Body of pancreas (tissue), 4 donors: ENCODE data around the gene ALPL. TPM values are rescaled to one million over a fixed set of nuclear protein-coding genes. Genes with fewer than 3 reads are reported as not detected.

Experiments used
- ATAC-seq: fragments of 150-250 bp; one replicate; pipeline ENCODE4 v1.9.1; 2016
- DNase-seq, 4 donors: peaks; one replicate each; pipeline ENCODE4 v3.0.0-alpha.2; 2019
- H3K27ac ChIP-seq, 4 donors: fragments of 200-600 bp; sonication (generic); 1 replicate in 3 of 4; 2 replicates in 1 of 4; pipeline versions ENCODE4 v1.5.1 to v1.6.1; 2016 to 2019; ENCODE audit warnings: mild to moderate bottlenecking in 1 of 4, mixed read lengths in 1 of 4, moderate library complexity in 1 of 4
- H3K27me3 ChIP-seq, 2 donors: fragments of 200-600 bp; sonication (generic); one replicate each; pipeline ENCODE4 v1.6.0; 2016; ENCODE audit warnings: mild to moderate bottlenecking in 1 of 2
- H3K36me3 ChIP-seq, 2 donors: fragments of 200-600 bp; sonication (generic); replicated peaks in 1 of 2; 2 replicates each; pipeline ENCODE4 v1.5.1; 2016; ENCODE audit warnings: low read depth in 2 of 2; ENCODE audit not compliant: insufficient read depth in 1 of 2
- H3K4me1 ChIP-seq: fragments of 200-600 bp; sonication (generic); one replicate; pipeline ENCODE4 v1.6.0; 2016
- H3K4me3 ChIP-seq, 2 donors: fragments of 200-600 bp; sonication (generic); 1 replicate in 1 of 2; 2 replicates in 1 of 2; pipeline ENCODE4 v1.5.1; 2016 to 2019
- H3K9me3 ChIP-seq, 3 donors: fragments of 200-600 bp; sonication (generic); 1 replicate in 2 of 3; 2 replicates in 1 of 3; pipeline ENCODE4 v1.5.1; 2016
- POLR2A ChIP-seq, 3 donors: fragments of 450-650 bp; IDR thresholded peaks; one replicate each; pipeline ENCODE4 v1.6.1; 2016; ENCODE audit warnings: antibody characterized with exemption in 3 of 3, mild to moderate bottlenecking in 2 of 3
- WGBS, 2 donors: methylation state at CpG; one replicate each; pipeline ENCODE4 v1.1.5; 2017; 5-methylcytosine and 5-hydroxymethylcytosine counted together
- intact Hi-C: fragments of 100-400 bp; cut with DNase I; formaldehyde crosslinking; loops from one replicate; pipeline ENCODE4 v1.15.1; 2023
- total RNA-seq, 2 donors: library from RNA; depleted of rRNA; stranded (reverse); fragments of >200 nt; gene quantifications; one replicate each; pipeline ENCODE4 v1.1.0, GENCODE V29; 2016
- TF ChIP-seq, protein P1 (sequence below), 7 experiments: fragments of 450-650 bp in 4 of 7; fragments of 200-600 bp in 3 of 7; sonication (generic) in 3 of 7; IDR thresholded peaks; one replicate each; pipeline ENCODE4 v1.5.1; 2016 to 2019; ENCODE audit warnings: antibody characterized with exemption in 7 of 7

The ALPL gene
- total RNA-seq, 2 donors from 2014 or later = 3.4 to 10.9 TPM

DNA sequence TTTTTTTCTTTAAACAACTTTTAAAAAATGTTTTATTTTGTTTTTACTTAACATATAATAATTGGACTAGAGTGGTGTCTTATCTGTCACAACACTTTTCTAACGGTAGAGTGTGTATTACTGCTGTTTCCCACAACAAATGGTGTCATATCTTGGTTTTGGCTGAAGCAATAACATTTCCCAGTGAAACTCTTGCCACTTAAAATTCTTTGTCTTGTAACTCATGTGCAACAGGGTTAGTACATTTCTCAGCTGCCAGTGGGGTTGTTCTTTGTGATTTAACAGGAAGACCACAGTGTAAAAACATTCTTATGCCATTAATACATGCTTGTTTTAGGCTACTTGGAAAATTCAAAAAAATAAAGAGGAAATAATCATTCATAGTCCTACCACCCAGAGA, 43.5 kb downstream of the ALPL start:
- DNase-seq = no peak
- 31 to 58% methylated on average over 1 of the region's 1 CpG for WGBS, 2 donors
- no peak overlapping the region for H3K27ac ChIP-seq
- no peak for ATAC-seq
- intact Hi-C loops = no loop called here
- no peaks in the 10 kb centered on the region for H3K27me3 ChIP-seq
- TF ChIP-seq, protein P1, sequence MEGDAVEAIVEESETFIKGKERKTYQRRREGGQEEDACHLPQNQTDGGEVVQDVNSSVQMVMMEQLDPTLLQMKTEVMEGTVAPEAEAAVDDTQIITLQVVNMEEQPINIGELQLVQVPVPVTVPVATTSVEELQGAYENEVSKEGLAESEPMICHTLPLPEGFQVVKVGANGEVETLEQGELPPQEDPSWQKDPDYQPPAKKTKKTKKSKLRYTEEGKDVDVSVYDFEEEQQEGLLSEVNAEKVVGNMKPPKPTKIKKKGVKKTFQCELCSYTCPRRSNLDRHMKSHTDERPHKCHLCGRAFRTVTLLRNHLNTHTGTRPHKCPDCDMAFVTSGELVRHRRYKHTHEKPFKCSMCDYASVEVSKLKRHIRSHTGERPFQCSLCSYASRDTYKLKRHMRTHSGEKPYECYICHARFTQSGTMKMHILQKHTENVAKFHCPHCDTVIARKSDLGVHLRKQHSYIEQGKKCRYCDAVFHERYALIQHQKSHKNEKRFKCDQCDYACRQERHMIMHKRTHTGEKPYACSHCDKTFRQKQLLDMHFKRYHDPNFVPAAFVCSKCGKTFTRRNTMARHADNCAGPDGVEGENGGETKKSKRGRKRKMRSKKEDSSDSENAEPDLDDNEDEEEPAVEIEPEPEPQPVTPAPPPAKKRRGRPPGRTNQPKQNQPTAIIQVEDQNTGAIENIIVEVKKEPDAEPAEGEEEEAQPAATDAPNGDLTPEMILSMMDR (IDR thresholded peaks at IDR 0.05) = no peak
- no peak for TF ChIP-seq POLR2A (IDR thresholded peaks at IDR 0.05)
- no peak overlapping the region for H3K4me3 ChIP-seq
- H3K36me3 ChIP-seq = no peaks in the 10 kb centered on the region
- H3K4me1 ChIP-seq = no peaks in the 10 kb centered on the region
- H3K9me3 ChIP-seq = no peaks in the 10 kb centered on the region

GRCh38 chr1:21553116-21553926, 44.1 kb downstream of the ALPL start:
- WGBS, 2 donors = 63 to 80% methylated on average over 8 of the region's 8 CpGs

DNA sequence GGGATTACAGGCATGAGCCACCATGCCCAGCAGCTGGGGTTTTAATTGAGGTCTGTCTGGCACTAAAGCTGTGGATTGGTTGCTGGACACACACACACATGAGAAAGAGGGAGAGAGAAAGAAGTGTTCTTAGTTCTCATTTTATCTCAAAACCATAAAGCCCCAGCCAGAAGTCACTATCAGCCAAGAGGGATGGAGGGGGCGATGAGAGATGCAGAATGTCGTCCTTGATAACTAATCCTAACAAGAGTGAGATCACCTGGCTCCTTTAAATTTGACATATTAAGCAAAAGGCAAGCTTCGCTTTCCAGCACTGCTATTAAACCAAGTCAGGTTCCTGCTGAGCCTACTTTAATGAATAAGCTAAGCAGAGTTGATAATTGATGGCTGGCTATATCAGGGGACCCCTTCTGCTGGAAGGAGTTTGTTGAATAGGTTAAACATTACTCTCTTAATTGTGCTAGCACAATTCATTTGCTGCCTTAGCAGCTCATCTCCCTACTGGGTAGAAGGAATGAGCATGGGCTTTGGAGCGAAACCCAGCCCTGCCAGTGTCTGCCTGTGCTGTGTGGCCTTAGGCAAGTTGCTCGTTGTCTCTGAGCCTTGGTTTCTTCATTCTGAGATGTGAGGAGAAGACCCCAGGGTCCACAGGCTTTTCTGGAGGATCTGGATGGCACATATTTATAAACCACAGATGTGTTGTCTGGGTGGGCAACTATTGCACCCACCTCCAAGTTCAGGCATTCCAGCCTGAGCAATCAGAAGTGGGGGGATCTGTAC, 50.8 kb downstream of the ALPL start:
- 57 to 59% methylated on average over 4 to 5 of the region's 5 CpGs for WGBS, 2 donors
- no peak for ATAC-seq
- intact Hi-C loops = no loop called here

More at GRCh38 chr1:21553116-21553926, 44.1 kb downstream of the ALPL start:
- Histone ChIP-seq H3K4me3 (no peak overlapping the region), H3K36me3 (no peaks in the 10 kb centered on the region), H3K27me3 (no peaks in the 10 kb centered on the region), H3K9me3 (no peaks in the 10 kb centered on the region), H3K4me1 (no peaks in the 10 kb centered on the region), H3K27ac (no peak overlapping the region)
- TF ChIP-seq, protein P1 (IDR thresholded peaks at IDR 0.05) = no peak
- DNase-seq (no peak), ATAC-seq (no peak)
- intact Hi-C loops = no loop called here

DNA sequence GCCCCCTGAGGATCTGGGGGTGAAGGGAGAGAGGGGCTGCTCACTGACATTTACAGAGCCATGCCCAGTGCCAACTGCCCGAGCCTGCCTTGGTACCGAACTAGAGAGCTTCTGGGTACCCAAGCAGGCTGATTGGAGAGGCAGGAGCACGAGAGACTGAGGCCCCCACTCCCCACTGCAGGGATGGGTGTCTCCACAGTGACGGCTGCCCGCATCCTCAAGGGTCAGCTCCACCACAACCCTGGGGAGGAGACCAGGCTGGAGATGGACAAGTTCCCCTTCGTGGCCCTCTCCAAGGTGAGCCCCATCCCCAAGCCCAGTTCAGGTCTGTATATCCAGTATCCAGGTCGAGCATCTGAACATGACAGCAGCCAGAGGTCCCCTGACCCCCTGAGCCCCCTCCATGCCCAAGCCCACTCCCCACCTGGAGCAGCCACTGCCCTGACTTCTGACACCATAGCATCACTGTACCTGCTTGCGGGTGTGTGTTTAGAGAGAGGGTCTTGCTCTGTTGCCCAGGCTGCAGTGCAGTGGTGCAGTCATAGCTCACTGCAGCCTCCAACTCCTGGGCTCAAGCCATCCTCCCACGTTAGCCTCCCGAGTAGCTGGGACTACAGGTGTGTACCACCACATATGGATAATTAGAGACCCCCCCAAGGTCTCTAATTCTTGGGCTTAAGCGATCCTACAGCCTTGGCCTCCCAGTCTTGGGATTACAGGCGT, 51.9 kb downstream of the ALPL start:
- no peaks in the 10 kb centered on the region for H3K36me3 ChIP-seq
- ATAC-seq (no peak), DNase-seq (no peak)
- no peaks in the 10 kb centered on the region for H3K27me3 ChIP-seq
- TF ChIP-seq, protein P1 (IDR thresholded peaks at IDR 0.05) = no peak
- TF ChIP-seq POLR2A (IDR thresholded peaks at IDR 0.05) = no peak
- H3K9me3 ChIP-seq = no peaks in the 10 kb centered on the region
- intact Hi-C loops = no loop called here
- H3K4me1 ChIP-seq = no peaks in the 10 kb centered on the region
- 86 to 87% methylated on average over 8 of the region's 12 CpGs for WGBS, 2 donors
- no peak overlapping the region for H3K27ac ChIP-seq
- H3K4me3 ChIP-seq = no peak overlapping the region

More for the DNA sequence above, 50.8 kb downstream of the ALPL start:
- Histone ChIP-seq H3K27ac (no peak overlapping the region), H3K36me3 (no peaks in the 10 kb centered on the region), H3K9me3 (no peaks in the 10 kb centered on the region), H3K4me3 (no peak overlapping the region), H3K27me3 (no peaks in the 10 kb centered on the region), H3K4me1 (no peaks in the 10 kb centered on the region)
- no peak for DNase-seq
- TF ChIP-seq, protein P1 (IDR thresholded peaks at IDR 0.05) = no peak
- no peak for TF ChIP-seq POLR2A (IDR thresholded peaks at IDR 0.05)
